Calu3 (cell line): ENCODE measurements around the gene RIOX2. TPM values are rescaled to one million over a fixed set of nuclear protein-coding genes. Genes with fewer than 3 reads are reported as not detected.

Experiments
- BruUV-seq: library from RNA; stranded (reverse); fragments of 400-500 nt; replicated peaks from 2 replicates; lab custom pipeline; 2021; lab: Mats Ljungman, UMichigan
- CTCF ChIA-PET: fragments of 300-600 bp; sonication (Branson Sonifier 250); formaldehyde crosslinking; loops from one replicate; lab custom pipeline; 2022; ENCODE audit warnings: antibody characterized with exemption; lab: Charles Lee
- DNase-seq: peaks from one replicate; pipeline ENCODE4 v3.0.0; 2022
- H3K27ac Mint-ChIP-seq: one replicate; pipeline ENCODE4 v1.8.0; 2022; ENCODE audit warnings: mixed read lengths; ENCODE audit not compliant: unreplicated experiment
- H3K27me3 Mint-ChIP-seq: one replicate; pipeline ENCODE4 v1.8.0; 2022; ENCODE audit warnings: mixed read lengths; ENCODE audit not compliant: unreplicated experiment
- H3K36me3 Mint-ChIP-seq: one replicate; pipeline ENCODE4 v1.8.0; 2022; ENCODE audit warnings: mild to moderate bottlenecking, moderate library complexity, mixed read lengths; ENCODE audit not compliant: insufficient read depth, unreplicated experiment
- H3K4me1 Mint-ChIP-seq: one replicate; pipeline ENCODE4 v1.8.0; 2022; ENCODE audit warnings: mild to moderate bottlenecking, low read depth, mixed read lengths; ENCODE audit not compliant: unreplicated experiment
- H3K4me3 Mint-ChIP-seq: one replicate; pipeline ENCODE4 v1.8.0; 2022; ENCODE audit warnings: mild to moderate bottlenecking, low read depth, moderate library complexity, mixed read lengths; ENCODE audit not compliant: unreplicated experiment
- H3K9me3 Mint-ChIP-seq: one replicate; pipeline ENCODE4 v1.8.0; 2022; ENCODE audit warnings: low read depth, mixed read lengths; ENCODE audit not compliant: unreplicated experiment
- CTCF ChIP-seq: fragments of 200-600 bp; IDR thresholded peaks from one replicate; pipeline ENCODE4 v1.8.0; 2022; ENCODE audit warnings: antibody characterized with exemption; ENCODE audit not compliant: unreplicated experiment
- intact Hi-C: fragments of 100-400 bp; cut with micrococcal nuclease; formaldehyde crosslinking; loops from one replicate; pipeline ENCODE4 v1.10.0; 2022; ENCODE audit not compliant: unreplicated experiment
- total RNA-seq: library from RNA; stranded (reverse); gene quantifications from 2 replicates; pipeline ENCODE4 v1.2.3, GENCODE V29; 2022

Gene RIOX2
- total RNA-seq, 1 experiment from 2014 or later, result 32.1 TPM

DNA sequence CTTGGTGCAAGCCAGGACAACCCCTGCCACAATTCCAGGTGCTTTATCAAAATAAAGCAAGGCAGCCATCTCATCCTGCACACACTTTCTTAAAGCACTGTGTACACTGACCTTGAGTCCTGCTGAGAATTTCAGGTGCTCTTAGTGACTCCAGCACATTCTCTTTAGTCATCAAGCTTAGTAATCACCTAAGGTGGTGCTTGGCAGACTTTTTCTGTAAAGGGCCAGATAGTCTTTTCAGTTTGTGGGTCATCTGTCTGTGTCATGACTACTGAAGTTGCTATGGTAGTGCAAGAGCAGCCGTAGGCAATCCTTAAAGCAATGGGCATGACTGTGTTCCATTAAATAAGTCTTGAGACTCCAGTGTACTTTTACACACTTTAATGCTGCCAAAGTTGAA is 36.4 kb downstream of the RIOX2 start:
- no TSS peak for BruUV-seq
- H3K27ac Mint-ChIP-seq, result no peak overlapping the region
- TF ChIP-seq CTCF, result no peak
- peaks cover 4% of the 10 kb centered on the region for H3K36me3 Mint-ChIP-seq
- no peak for DNase-seq
- CTCF ChIA-PET, result no interaction called here
- no peaks in the 10 kb centered on the region for H3K9me3 Mint-ChIP-seq
- H3K27me3 Mint-ChIP-seq, result no peaks in the 10 kb centered on the region
- intact Hi-C loops, result no loop called here
- H3K4me3 Mint-ChIP-seq, result no peak overlapping the region
- no peaks in the 10 kb centered on the region for H3K4me1 Mint-ChIP-seq

DNA sequence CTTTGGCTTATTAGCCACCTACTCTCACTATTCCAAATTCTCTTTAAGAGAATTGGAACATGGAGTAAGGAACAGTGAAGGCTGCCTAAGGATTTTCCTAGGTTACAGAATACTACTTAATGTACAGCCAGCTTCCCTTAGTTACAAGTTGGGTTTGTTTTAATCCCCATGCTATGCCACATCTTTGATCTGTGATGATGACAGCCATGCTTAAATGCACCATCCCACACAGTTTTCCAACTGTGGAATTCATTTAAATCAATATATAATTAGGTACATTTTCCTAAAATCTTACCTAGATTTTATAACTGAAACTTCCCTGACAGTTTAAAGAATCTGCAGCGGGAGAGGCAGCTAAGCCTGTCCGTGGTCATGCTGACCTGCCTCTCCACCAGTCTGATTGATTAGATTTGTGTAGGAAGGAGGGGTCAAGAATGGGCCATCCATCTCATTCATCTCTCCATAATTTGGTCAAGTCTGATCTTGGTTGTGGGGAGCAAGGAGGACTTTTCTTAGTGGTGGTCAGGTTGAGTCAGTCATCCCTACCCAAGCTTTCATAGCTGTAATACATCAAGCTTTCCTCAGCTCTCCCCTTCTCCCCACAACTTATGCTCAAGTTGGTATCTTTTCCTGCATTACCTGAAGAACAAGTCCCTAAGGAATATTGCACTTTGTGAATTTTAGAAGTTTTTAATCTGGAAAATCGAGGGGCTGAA is 37.1 kb downstream of the RIOX2 start:
- CTCF ChIA-PET, result no interaction called here
- TF ChIP-seq CTCF, result no peak
- Mint-ChIP-seq H3K9me3 (no peaks in the 10 kb centered on the region), H3K4me3 (no peak overlapping the region), H3K36me3 (peaks cover 4% of the 10 kb centered on the region), H3K4me1 (no peaks in the 10 kb centered on the region), H3K27ac (no peak overlapping the region), H3K27me3 (no peaks in the 10 kb centered on the region)
- no TSS peak for BruUV-seq
- no peak for DNase-seq
- intact Hi-C loops, result no loop called here

DNA sequence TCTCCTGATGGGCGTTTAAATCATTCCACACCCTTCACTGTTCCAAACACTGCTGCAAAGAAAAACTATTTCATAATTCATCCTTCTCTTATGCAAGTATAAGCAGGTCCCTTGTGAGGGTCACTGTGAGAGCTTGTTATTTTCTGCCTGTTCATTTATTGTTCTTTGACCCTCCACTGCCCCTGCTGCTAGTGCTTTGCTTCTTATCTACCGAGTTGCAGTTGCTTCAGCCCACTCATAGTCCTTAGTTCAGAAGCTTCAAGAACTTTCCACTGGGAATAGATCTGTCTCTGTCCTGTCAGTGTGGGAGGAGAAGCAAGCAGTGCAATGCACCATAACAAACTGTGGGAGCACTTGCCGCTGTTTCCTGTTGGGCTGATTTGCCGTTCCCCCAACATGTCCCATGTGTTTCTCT is 39.8 kb downstream of the RIOX2 start:
- TF ChIP-seq CTCF, result no peak
- CTCF ChIA-PET, result no interaction called here
- no peaks in the 10 kb centered on the region for H3K27me3 Mint-ChIP-seq
- intact Hi-C loops, result no loop called here
- DNase-seq, result no peak
- no peak overlapping the region for H3K4me3 Mint-ChIP-seq
- H3K27ac Mint-ChIP-seq, result no peak overlapping the region
- no peaks in the 10 kb centered on the region for H3K9me3 Mint-ChIP-seq
- BruUV-seq, result no TSS peak
- H3K36me3 Mint-ChIP-seq, result peaks cover 4% of the 10 kb centered on the region
- no peaks in the 10 kb centered on the region for H3K4me1 Mint-ChIP-seq

DNA sequence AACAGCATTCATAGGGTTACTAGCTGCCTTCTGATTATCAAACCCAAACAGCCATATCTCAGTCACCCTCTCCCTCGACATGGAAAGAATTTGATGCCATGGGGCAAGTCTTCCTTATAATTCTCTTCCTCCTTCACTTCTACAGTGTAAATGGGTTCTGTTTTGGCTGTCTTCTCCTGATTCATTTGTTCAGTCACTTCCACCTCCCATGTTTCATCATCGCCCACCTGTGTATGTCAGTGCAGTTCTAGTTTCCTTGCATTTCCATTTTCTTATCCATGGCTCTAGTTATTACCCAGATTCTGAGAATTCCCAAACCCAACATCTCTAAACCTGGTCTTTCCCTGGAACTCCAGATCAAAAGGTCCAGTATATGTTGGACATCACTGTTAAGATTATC is 41.0 kb downstream of the RIOX2 start:
- Mint-ChIP-seq H3K9me3 (no peaks in the 10 kb centered on the region), H3K4me3 (no peak overlapping the region), H3K4me1 (no peaks in the 10 kb centered on the region), H3K27me3 (no peaks in the 10 kb centered on the region), H3K36me3 (peaks cover 4% of the 10 kb centered on the region), H3K27ac (no peak overlapping the region)
- no TSS peak for BruUV-seq
- intact Hi-C loops, result no loop called here
- DNase-seq, result no peak
- no peak for TF ChIP-seq CTCF
- CTCF ChIA-PET, result no interaction called here
